T-helper 17 cell (primary cell): ENCODE results near the gene SLC22A4. TPM values are rescaled to one million over a fixed set of nuclear protein-coding genes. Genes with fewer than 3 reads are reported as not detected.

Source experiments
- ATAC-seq: fragments of 150-1000 bp; cut with Tn5 transposase; 2 replicates; pipeline ENCODE4 v1.10.0; 2021; ENCODE audit warnings: mild to moderate bottlenecking, moderate library complexity
- DNase-seq, 3 donors: peaks; one replicate each; pipeline versions ENCODE4 v3.0.0 to v3.0.0-alpha.2; 2020 to 2021
- H3K9me3 ChIP-seq: one replicate; pipeline ENCODE4 v1.7.0; 2013; ENCODE audit warnings: low read length, mild to moderate bottlenecking; ENCODE audit not compliant: control insufficient read depth, poor library complexity, severe bottlenecking
- H3K27ac Mint-ChIP-seq: one replicate; pipeline ENCODE4 v1.8.0; 2022; ENCODE audit warnings: mild to moderate bottlenecking, moderate library complexity, mixed read lengths
- H3K27me3 Mint-ChIP-seq: one replicate; pipeline ENCODE4 v1.8.0; 2022; ENCODE audit warnings: mixed read lengths
- H3K36me3 Mint-ChIP-seq: one replicate; pipeline ENCODE4 v1.8.0; 2022; ENCODE audit warnings: low read depth, mixed read lengths
- H3K4me1 Mint-ChIP-seq: one replicate; pipeline ENCODE4 v1.8.0; 2022; ENCODE audit warnings: mild to moderate bottlenecking, mixed read lengths
- H3K4me3 Mint-ChIP-seq: one replicate; pipeline ENCODE4 v1.8.0; 2022; ENCODE audit warnings: mild to moderate bottlenecking, moderate library complexity, mixed read lengths
- total RNA-seq, 4 donors: library from RNA in 2 of 4; stranded (reverse) in 2 of 4; gene quantifications; one replicate each; pipeline ENCODE4 v1.2.3 and lab custom pipeline; 2022 to 2026

The SLC22A4 gene
- total RNA-seq (under 1 TPM in 1 of 2 donors, not detected in 1; 0.70 TPM), total RNA-seq (lab: John Stamatoyannopoulos, UW) (0.35 to 0.38 reads per million in 2 donors)

GRCh38 chr5:132293992-132294727 is at the start of gene SLC22A4:
Gene SLC22A4, plus strand, starts transcription at chr5:132294394. Its CDS starts 223 bp downstream, at chr5:132294617.
- H3K27me3 Mint-ChIP-seq = peaks cover 9% of the 10 kb centered on the region
- H3K9me3 ChIP-seq = no peaks in the 10 kb centered on the region
- H3K27ac Mint-ChIP-seq = peak within 1 kb of the TSS; percentile 41
- H3K4me3 Mint-ChIP-seq = peak within 1 kb of the TSS; percentile 94
- ATAC-seq (peak; percentile 83), DNase-seq (peak; percentile 54 to 58 (median 57))
- no peaks in the 10 kb centered on the region for H3K36me3 Mint-ChIP-seq
- H3K4me1 Mint-ChIP-seq = peaks cover 14% of the 10 kb centered on the region

- no peak overlapping the region for H3K27ac Mint-ChIP-seq
- H3K4me3 Mint-ChIP-seq = no peak overlapping the region
- H3K36me3 Mint-ChIP-seq = no peaks in the 10 kb centered on the region
- peaks cover 2% of the 10 kb centered on the region for H3K9me3 ChIP-seq
- H3K4me1 Mint-ChIP-seq = no peaks in the 10 kb centered on the region
- no peaks in the 10 kb centered on the region for H3K27me3 Mint-ChIP-seq
- DNase-seq (no peak), ATAC-seq (no peak)
These were observed 48.6 kb upstream of the SLC22A4 start for GRCh38 chr5:132245593-132245992.

GRCh38 chr5:132246806-132247205 is 47.4 kb upstream of the SLC22A4 start:
- Mint-ChIP-seq H3K27me3 (no peaks in the 10 kb centered on the region), H3K4me3 (no peak overlapping the region), H3K36me3 (no peaks in the 10 kb centered on the region), H3K27ac (no peak overlapping the region), H3K4me1 (no peaks in the 10 kb centered on the region)
- DNase-seq (no peak), ATAC-seq (no peak)
- peaks cover 2% of the 10 kb centered on the region for H3K9me3 ChIP-seq

GRCh38 chr5:132250547-132250946 is 43.6 kb upstream of the SLC22A4 start:
- no peak for ATAC-seq
- no peak overlapping the region for H3K27ac Mint-ChIP-seq
- no peaks in the 10 kb centered on the region for H3K36me3 Mint-ChIP-seq
- H3K4me1 Mint-ChIP-seq = no peaks in the 10 kb centered on the region
- H3K27me3 Mint-ChIP-seq = peaks cover 3% of the 10 kb centered on the region
- no peaks in the 10 kb centered on the region for H3K9me3 ChIP-seq
- H3K4me3 Mint-ChIP-seq = no peak overlapping the region
- no peak for DNase-seq

- H3K27me3 Mint-ChIP-seq = peaks cover 9% of the 10 kb centered on the region
- H3K27ac Mint-ChIP-seq = no peak overlapping the region
- no peak for ATAC-seq
- peaks cover under 1% of the 10 kb centered on the region for H3K4me1 Mint-ChIP-seq
- H3K4me3 Mint-ChIP-seq = no peak overlapping the region
- H3K9me3 ChIP-seq = no peaks in the 10 kb centered on the region
- H3K36me3 Mint-ChIP-seq = peaks cover 1% of the 10 kb centered on the region
- DNase-seq = no peak
These were observed 42.9 kb upstream of the SLC22A4 start for GRCh38 chr5:132251220-132251725.

- Mint-ChIP-seq H3K4me1 (peaks cover 4% of the 10 kb centered on the region), H3K27ac (no peak overlapping the region), H3K4me3 (no peak overlapping the region), H3K27me3 (peaks cover 20% of the 10 kb centered on the region), H3K36me3 (peaks cover 3% of the 10 kb centered on the region)
- H3K9me3 ChIP-seq = no peaks in the 10 kb centered on the region
- ATAC-seq (no peak), DNase-seq (no peak)
These were observed 41.2 kb upstream of the SLC22A4 start for GRCh38 chr5:132253008-132253441.

- ATAC-seq (no peak), DNase-seq (no peak)
- H3K9me3 ChIP-seq = no peaks in the 10 kb centered on the region
- peaks cover 3% of the 10 kb centered on the region for H3K36me3 Mint-ChIP-seq
- H3K27me3 Mint-ChIP-seq = peaks cover 25% of the 10 kb centered on the region
- H3K4me3 Mint-ChIP-seq = no peak overlapping the region
- H3K27ac Mint-ChIP-seq = no peak overlapping the region
- peaks cover 4% of the 10 kb centered on the region for H3K4me1 Mint-ChIP-seq
These were observed 40.5 kb upstream of the SLC22A4 start for GRCh38 chr5:132253452-132254320.

GRCh38 chr5:132254321-132254977 is 39.7 kb upstream of the SLC22A4 start:
- H3K36me3 Mint-ChIP-seq = peaks cover 3% of the 10 kb centered on the region
- peaks cover 25% of the 10 kb centered on the region for H3K27me3 Mint-ChIP-seq
- no peak overlapping the region for H3K4me3 Mint-ChIP-seq
- no peaks in the 10 kb centered on the region for H3K9me3 ChIP-seq
- no peak for DNase-seq
- no peak for ATAC-seq
- peaks cover 4% of the 10 kb centered on the region for H3K4me1 Mint-ChIP-seq
- H3K27ac Mint-ChIP-seq = no peak overlapping the region

- H3K36me3 Mint-ChIP-seq = peaks cover 3% of the 10 kb centered on the region
- no peaks in the 10 kb centered on the region for H3K9me3 ChIP-seq
- peaks cover 9% of the 10 kb centered on the region for H3K4me1 Mint-ChIP-seq
- peak overlapping the region; percentile 60 for H3K4me3 Mint-ChIP-seq
- ATAC-seq = no peak
- DNase-seq = no peak
- peaks cover 33% of the 10 kb centered on the region for H3K27me3 Mint-ChIP-seq
- H3K27ac Mint-ChIP-seq = no peak overlapping the region
These were observed 38.0 kb upstream of the SLC22A4 start for GRCh38 chr5:132256086-132256782.

- peaks cover 10% of the 10 kb centered on the region for H3K4me1 Mint-ChIP-seq
- ATAC-seq = no peak
- no peaks in the 10 kb centered on the region for H3K9me3 ChIP-seq
- H3K27me3 Mint-ChIP-seq = peaks cover 33% of the 10 kb centered on the region
- no peak overlapping the region for H3K27ac Mint-ChIP-seq
- H3K4me3 Mint-ChIP-seq = peak overlapping the region; percentile 60
- no peak for DNase-seq
- H3K36me3 Mint-ChIP-seq = peaks cover 3% of the 10 kb centered on the region
These were observed 37.4 kb upstream of the SLC22A4 start for GRCh38 chr5:132256783-132257130.

GRCh38 chr5:132257131-132258101 is 36.8 kb upstream of the SLC22A4 start, which contains the start of gene PDLIM4:
Gene PDLIM4, plus strand, starts transcription at chr5:132257696. Its CDS starts 39 bp downstream, at chr5:132257735.
- DNase-seq = no peak
- peaks cover 12% of the 10 kb centered on the region for H3K4me1 Mint-ChIP-seq
- H3K9me3 ChIP-seq = no peaks in the 10 kb centered on the region
- H3K4me3 Mint-ChIP-seq = peak within 1 kb of the TSS; percentile 60
- H3K27ac Mint-ChIP-seq = no peak within 1 kb of the TSS
- H3K36me3 Mint-ChIP-seq = peaks cover 3% of the 10 kb centered on the region
- ATAC-seq = no peak
- H3K27me3 Mint-ChIP-seq = peaks cover 33% of the 10 kb centered on the region
